MM.1S (cell line): ENCODE data around the gene HADHB.

ENCODE experiments used
- DNase-seq: peaks from one replicate; pipeline ENCODE4 v3.0.0-alpha.2; 2015
- H2AFZ ChIP-seq: fragments of 300-600 bp; sonication (generic); 2 replicates; pipeline ENCODE4 v1.6.0; 2016; ENCODE audit warnings: antibody characterized with exemption, low read length
- H3F3A ChIP-seq: fragments of 300-600 bp; sonication (generic); 2 replicates; pipeline ENCODE4 v1.6.1; 2016; ENCODE audit warnings: mild to moderate bottlenecking, antibody characterized with exemption, low read length, moderate library complexity, mixed read lengths; ENCODE audit not compliant: insufficient read depth
- H3K27ac ChIP-seq: fragments of 300-600 bp; sonication (generic); 2 replicates; pipeline ENCODE4 v1.5.1; 2016; ENCODE audit warnings: mild to moderate bottlenecking, low read length
- H3K27me3 ChIP-seq: fragments of 300-600 bp; sonication (generic); replicated peaks from 2 replicates; pipeline ENCODE4 v1.6.0; 2016; ENCODE audit warnings: low read length; ENCODE audit not compliant: insufficient read depth
- H3K36me3 ChIP-seq: fragments of 300-600 bp; sonication (generic); replicated peaks from 2 replicates; pipeline ENCODE4 v1.6.1; 2016; ENCODE audit warnings: mild to moderate bottlenecking, low read length, mixed read lengths; ENCODE audit not compliant: insufficient read depth
- H3K4me1 ChIP-seq: fragments of 300-600 bp; sonication (generic); 2 replicates; pipeline ENCODE4 v1.6.1; 2016; ENCODE audit warnings: low read length, mixed read lengths
- H3K4me2 ChIP-seq: fragments of 300-600 bp; sonication (generic); 2 replicates; pipeline ENCODE4 v1.6.0; 2016; ENCODE audit warnings: low read depth, low read length
- H3K4me3 ChIP-seq: fragments of 300-600 bp; sonication (generic); 2 replicates; pipeline ENCODE4 v1.5.1; 2016; ENCODE audit warnings: low read length, mixed read lengths
- H3K79me2 ChIP-seq: fragments of 300-600 bp; sonication (generic); 2 replicates; pipeline ENCODE4 v1.6.1; 2016; ENCODE audit warnings: mixed run types, low read length, mixed read lengths
- H3K9ac ChIP-seq: fragments of 300-600 bp; sonication (generic); 2 replicates; pipeline ENCODE4 v1.6.1; 2016; ENCODE audit warnings: low read length, mixed read lengths
- H3K9me2 ChIP-seq: fragments of 300-600 bp; sonication (generic); replicated peaks from 2 replicates; pipeline ENCODE4 v1.6.1; 2016; ENCODE audit warnings: mild to moderate bottlenecking, low read length, mixed read lengths; ENCODE audit not compliant: insufficient read depth
- H3K9me3 ChIP-seq: fragments of 300-600 bp; sonication (generic); replicated peaks from 2 replicates; pipeline ENCODE4 v1.6.1; 2016; ENCODE audit warnings: mild to moderate bottlenecking, low read length, mixed read lengths; ENCODE audit not compliant: insufficient read depth
- H4K20me1 ChIP-seq: fragments of 300-600 bp; sonication (generic); 2 replicates; pipeline ENCODE4 v1.6.1; 2016; ENCODE audit warnings: mild to moderate bottlenecking, low read length, moderate library complexity, mixed read lengths; ENCODE audit not compliant: insufficient read depth
- CTCF ChIP-seq: fragments of 300-600 bp; sonication (generic); IDR thresholded peaks from 2 replicates; pipeline ENCODE4 v1.5.1; 2016; ENCODE audit warnings: antibody characterized with exemption, low read length, mixed read lengths
- EZH2 ChIP-seq: fragments of 300-600 bp; sonication (generic); optimal IDR thresholded peaks from 2 replicates; pipeline ENCODE3; 2017; ENCODE audit warnings: low read depth, mild to moderate bottlenecking, antibody characterized with exemption, low read length, mixed read lengths
- EZH2phosphoT487 ChIP-seq: fragments of 300-600 bp; sonication (generic); IDR thresholded peaks from 2 replicates; pipeline ENCODE4 v1.6.1; 2018; ENCODE audit warnings: antibody characterized with exemption, low read length

HADHB gene

DNA sequence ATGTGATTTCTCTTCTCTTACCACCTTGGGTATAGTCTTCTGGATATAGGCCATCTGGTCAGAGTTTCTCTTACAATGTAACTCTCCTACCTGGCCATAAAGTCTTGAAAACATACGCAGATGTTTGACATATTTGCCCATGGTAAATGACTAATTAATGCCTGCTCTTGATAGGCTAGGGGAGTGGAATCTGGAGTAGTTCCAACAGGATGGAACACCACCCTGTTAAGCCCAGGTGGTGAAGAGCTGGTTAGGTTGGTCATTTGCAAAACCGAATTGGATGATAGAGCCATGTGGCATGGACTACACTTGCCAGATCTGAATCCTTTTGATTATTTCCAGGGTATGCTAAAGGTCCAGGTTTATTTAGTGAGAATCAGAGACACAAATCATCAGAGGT is 36.5 kb downstream of the HADHB start:
- no peak for DNase-seq
- Histone ChIP-seq H4K20me1 (no peaks in the 10 kb centered on the region), H2AFZ (no peak overlapping the region), H3K36me3 (no peaks in the 10 kb centered on the region; the same call in 1 of the 2 replicates), H3K9me3 (no peaks in the 10 kb centered on the region), H3K9me2 (no peaks in the 10 kb centered on the region), H3F3A (no peaks in the 10 kb centered on the region), H3K27me3 (no peaks in the 10 kb centered on the region), H3K9ac (no peak overlapping the region), H3K4me3 (no peak overlapping the region), H3K27ac (no peak overlapping the region), H3K4me2 (no peak overlapping the region), H3K79me2 (no peaks in the 10 kb centered on the region), H3K4me1 (no peaks in the 10 kb centered on the region)
- no peak for TF ChIP-seq EZH2phosphoT487
- no peak for TF ChIP-seq CTCF
- TF ChIP-seq EZH2: no peak

DNA sequence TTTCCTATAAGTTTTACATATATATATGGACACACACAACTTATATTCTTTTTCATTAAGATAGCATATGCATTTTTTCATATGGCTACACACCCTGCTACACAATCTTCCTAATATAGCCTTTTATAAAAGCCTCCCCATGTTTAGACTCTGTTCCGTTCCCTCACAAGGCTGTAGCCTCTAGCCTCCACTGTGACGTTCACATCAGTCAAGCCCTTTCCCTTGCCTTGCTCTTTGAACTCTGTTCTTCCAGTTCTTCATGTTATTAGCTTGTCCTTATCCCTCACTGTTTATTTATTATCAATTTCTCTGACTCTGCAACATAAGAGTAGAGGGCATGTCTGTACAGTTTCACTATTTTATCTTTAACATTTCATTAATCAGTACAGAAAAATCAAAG is 38.9 kb downstream of the HADHB start:
- Histone ChIP-seq H3K36me3 (peaks cover 3% of the 10 kb centered on the region; the same call in 1 of the 2 replicates), H3K27me3 (no peaks in the 10 kb centered on the region), H3F3A (no peaks in the 10 kb centered on the region), H4K20me1 (no peaks in the 10 kb centered on the region), H3K4me1 (no peaks in the 10 kb centered on the region), H2AFZ (no peak overlapping the region), H3K4me2 (no peak overlapping the region), H3K79me2 (no peaks in the 10 kb centered on the region), H3K9me2 (no peaks in the 10 kb centered on the region), H3K9me3 (no peaks in the 10 kb centered on the region), H3K4me3 (no peak overlapping the region), H3K9ac (no peak overlapping the region), H3K27ac (no peak overlapping the region)
- TF ChIP-seq EZH2 (no peak), EZH2phosphoT487 (no peak), CTCF (no peak)
- DNase-seq: no peak

- no peak for DNase-seq
- no peak for TF ChIP-seq EZH2
- no peak for TF ChIP-seq EZH2phosphoT487
- no peak for TF ChIP-seq CTCF
- no peaks in the 10 kb centered on the region for H3K27me3 ChIP-seq
- H3K9me2 ChIP-seq: no peaks in the 10 kb centered on the region
- H3K4me1 ChIP-seq: no peaks in the 10 kb centered on the region
- H2AFZ ChIP-seq: no peak overlapping the region
- H3K9me3 ChIP-seq: no peaks in the 10 kb centered on the region
- no peak overlapping the region for H3K9ac ChIP-seq
- H4K20me1 ChIP-seq: no peaks in the 10 kb centered on the region
- H3K79me2 ChIP-seq: no peaks in the 10 kb centered on the region
- H3K4me3 ChIP-seq: no peak overlapping the region
- H3K36me3 ChIP-seq: peaks cover 3% of the 10 kb centered on the region; the same call in 1 of the 2 replicates
- H3K4me2 ChIP-seq: no peak overlapping the region
- no peak overlapping the region for H3K27ac ChIP-seq
- H3F3A ChIP-seq: no peaks in the 10 kb centered on the region
Observed at GRCh38 chr2:26284132-26284531, 39.4 kb downstream of the HADHB start.
